ENCODE data around the gene PIP4K2A.

- TF ChIP-seq POLR2A (IDR thresholded peaks at IDR 0.05) (no peak), CTCF (IDR thresholded peaks at IDR 0.05) (no peak), POLR2AphosphoS5 (IDR thresholded peaks at IDR 0.05) (no peak), EP300 (IDR thresholded peaks at IDR 0.05) (no peak)
Observed at GRCh38 chr10:22681301-22681700, 33.1 kb downstream of the PIP4K2A start.

Data from suprapubic skin (tissue), 4 donors.